HEK293T (cell line): ENCODE results near the gene NRP1.
"Not testable (repeated sequence)": the region's sequence is repeated elsewhere in the genome, so short reads cannot be mapped to it uniquely, and the experiment has no call there.

ENCODE experiments used
- CTCF ChIA-PET: fragments of 350-600 bp; formaldehyde crosslinking; extraction: SDS; loops from one replicate; lab custom pipeline; 2021; ENCODE audit warnings: antibody characterized with exemption, inconsistent platforms; lab: Yijun Ruan, JAX
- POLR2A ChIA-PET: fragments of 350-600 bp; formaldehyde crosslinking; extraction: SDS; loops from one replicate; lab custom pipeline; 2020; ENCODE audit warnings: antibody characterized with exemption, inconsistent platforms; lab: Yijun Ruan, JAX
- DNase-seq: peaks from one replicate; pipeline ENCODE4 v3.0.0; 2012; ENCODE audit warnings: mixed read lengths; ENCODE audit errors: extremely low spot score
- ARNT ChIP-seq: fragments of 450-650 bp; IDR thresholded peaks from 2 replicates; pipeline ENCODE4 v1.6.1; 2017; ENCODE audit warnings: mild to moderate bottlenecking
- BHLHE40 ChIP-seq: fragments of 450-650 bp; IDR thresholded peaks from 2 replicates; pipeline ENCODE4 v1.6.1; 2016; ENCODE audit warnings: mild to moderate bottlenecking, moderate library complexity, borderline replicate concordance
- CTBP1 ChIP-seq: fragments of 450-650 bp; IDR thresholded peaks from 2 replicates; pipeline ENCODE4 v1.6.1; 2016; ENCODE audit warnings: borderline replicate concordance
- ELF4 ChIP-seq: fragments of 450-650 bp; IDR thresholded peaks from 2 replicates; pipeline ENCODE4 v1.6.1; 2017; ENCODE audit warnings: antibody characterized with exemption
- FOXA1 ChIP-seq: fragments of 450-650 bp; IDR thresholded peaks from 2 replicates; pipeline ENCODE4 v1.6.1; 2016; ENCODE audit warnings: mild to moderate bottlenecking
- FOXK2 ChIP-seq: fragments of 450-650 bp; IDR thresholded peaks from 2 replicates; pipeline ENCODE4 v1.6.1; 2016; ENCODE audit warnings: mild to moderate bottlenecking
- FOXM1 ChIP-seq: fragments of 450-650 bp; IDR thresholded peaks from 2 replicates; pipeline ENCODE4 v1.6.1; 2017; ENCODE audit warnings: mild to moderate bottlenecking, borderline replicate concordance
- HDGF ChIP-seq: fragments of 450-650 bp; IDR thresholded peaks from 2 replicates; pipeline ENCODE4 v1.6.1; 2017; ENCODE audit warnings: antibody characterized with exemption, borderline replicate concordance
- L3MBTL2 ChIP-seq: fragments of 450-650 bp; conservative IDR thresholded peaks from 2 replicates; pipeline ENCODE4 v1.6.1; 2016; ENCODE audit warnings: mild to moderate bottlenecking
- LEF1 ChIP-seq: fragments of 450-650 bp; IDR thresholded peaks from 2 replicates; pipeline ENCODE4 v1.6.1; 2017; ENCODE audit warnings: mild to moderate bottlenecking, borderline replicate concordance
- NFRKB ChIP-seq: fragments of 450-650 bp; IDR thresholded peaks from 2 replicates; pipeline ENCODE4 v1.6.1; 2016; ENCODE audit warnings: mild to moderate bottlenecking, moderate library complexity
- SP1 ChIP-seq: fragments of 450-650 bp; IDR thresholded peaks from 2 replicates; pipeline ENCODE4 v1.6.1; 2017
- SUZ12 ChIP-seq: fragments of 450-650 bp; IDR thresholded peaks from 2 replicates; pipeline ENCODE4 v1.6.1; 2016; ENCODE audit warnings: mild to moderate bottlenecking
- TARDBP ChIP-seq: fragments of 450-650 bp; IDR thresholded peaks from 2 replicates; pipeline ENCODE4 v1.6.1; 2016
- ZNF384 ChIP-seq: fragments of 450-650 bp; IDR thresholded peaks from 2 replicates; pipeline ENCODE4 v1.6.1; 2016
- TF ChIP-seq, protein P1 (sequence below): fragments of 450-650 bp; IDR thresholded peaks from 2 replicates; pipeline ENCODE4 v1.6.1; 2016

NRP1 gene

GRCh38 chr10:33304423-33305225 lies 29.8 kb downstream of the NRP1 start:
- no peak for DNase-seq
- POLR2A ChIA-PET, result no interaction called here
- CTCF ChIA-PET, result no interaction called here
- TF ChIP-seq FOXA1 (no peak), TARDBP (no peak), BHLHE40 (no peak), NFRKB (no peak), ARNT (no peak), SUZ12 (no peak), ZNF384 (no peak), HDGF (no peak), SP1 (no peak)

GRCh38 chr10:33303988-33304387 lies 30.5 kb downstream of the NRP1 start:
- POLR2A ChIA-PET, result no interaction called here
- no peak for DNase-seq
- no peak for TF ChIP-seq ZNF384
- TF ChIP-seq SUZ12, result no peak
- no peak for TF ChIP-seq ELF4
- CTCF ChIA-PET, result interaction anchor here (1.2 kb wide), 1 partner anchor 31 kb away, joined by 3 read pairs; no protein-coding TSS in a partner anchor

GRCh38 chr10:33302208-33302829 lies 32.1 kb downstream of the NRP1 start:
- ChIA-PET POLR2A (no interaction called here), CTCF (no interaction called here)
- no peak for DNase-seq
- no peak for TF ChIP-seq ELF4
- no peak for TF ChIP-seq NFRKB
- no peak for TF ChIP-seq FOXM1
- no peak for TF ChIP-seq FOXA1
- TF ChIP-seq ZNF384, result no peak
- TF ChIP-seq, protein P1, sequence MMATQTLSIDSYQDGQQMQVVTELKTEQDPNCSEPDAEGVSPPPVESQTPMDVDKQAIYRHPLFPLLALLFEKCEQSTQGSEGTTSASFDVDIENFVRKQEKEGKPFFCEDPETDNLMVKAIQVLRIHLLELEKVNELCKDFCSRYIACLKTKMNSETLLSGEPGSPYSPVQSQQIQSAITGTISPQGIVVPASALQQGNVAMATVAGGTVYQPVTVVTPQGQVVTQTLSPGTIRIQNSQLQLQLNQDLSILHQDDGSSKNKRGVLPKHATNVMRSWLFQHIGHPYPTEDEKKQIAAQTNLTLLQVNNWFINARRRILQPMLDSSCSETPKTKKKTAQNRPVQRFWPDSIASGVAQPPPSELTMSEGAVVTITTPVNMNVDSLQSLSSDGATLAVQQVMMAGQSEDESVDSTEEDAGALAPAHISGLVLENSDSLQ, result no peak
- no peak for TF ChIP-seq BHLHE40
- no peak for TF ChIP-seq TARDBP
- TF ChIP-seq LEF1, result no peak
- no peak for TF ChIP-seq L3MBTL2
- TF ChIP-seq CTBP1, result no peak
- TF ChIP-seq SUZ12, result no peak
- no peak for TF ChIP-seq SP1
- no peak for TF ChIP-seq ARNT
- TF ChIP-seq FOXK2, result no peak

GRCh38 chr10:33301097-33301789 lies 33.2 kb downstream of the NRP1 start:
- ChIA-PET CTCF (no interaction called here), POLR2A (no interaction called here)
- no peak for DNase-seq
- TF ChIP-seq HDGF (no peak), FOXM1 (no peak), NFRKB (no peak), ZNF384 (no peak), FOXK2 (no peak), LEF1 (no peak), CTBP1 (no peak)

DNA sequence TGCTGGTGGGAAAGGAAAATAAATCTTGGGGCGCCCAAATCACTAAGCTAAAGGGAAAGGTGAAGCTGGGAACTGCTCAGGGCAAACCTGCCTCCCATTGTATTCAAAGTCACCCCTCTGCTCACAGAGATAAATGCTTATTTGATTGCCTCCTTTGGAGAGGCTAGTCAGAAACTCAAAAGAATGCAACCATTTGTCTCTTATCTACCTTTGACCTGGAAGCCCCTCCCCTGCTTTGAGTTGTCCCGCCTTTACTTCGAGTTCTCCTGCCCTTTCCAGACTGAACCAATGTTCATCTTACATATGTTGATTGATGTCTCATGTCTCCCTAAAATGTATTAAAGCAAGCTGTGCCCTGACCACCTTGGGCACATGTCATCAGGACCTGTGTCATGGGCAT lies 33.9 kb downstream of the NRP1 start:
- CTCF ChIA-PET, DNase-seq, POLR2A ChIA-PET: not testable (repeated sequence)

DNA sequence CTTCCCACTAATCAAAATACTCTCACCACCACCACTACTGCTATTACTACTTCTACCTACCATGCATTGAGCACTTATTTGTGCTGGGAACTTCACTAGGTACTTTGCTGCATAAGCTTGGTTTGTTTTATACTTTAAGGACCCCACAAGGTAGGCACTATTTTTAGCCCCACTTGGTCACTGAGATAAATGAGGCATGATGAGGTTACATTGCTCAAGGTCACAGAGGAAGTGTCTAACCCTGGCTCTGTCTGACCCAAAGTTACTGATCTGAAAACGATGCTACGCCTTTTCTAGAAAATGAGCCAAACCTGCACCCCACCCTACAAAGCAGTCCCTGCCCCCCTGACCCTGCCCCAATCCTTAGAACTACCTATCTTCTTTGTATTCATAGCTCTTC lies 35.6 kb downstream of the NRP1 start:
- CTCF ChIA-PET, result interaction anchor here (0.8 kb wide), 1 partner anchor 105 kb away, joined by 4 read pairs; no protein-coding TSS in a partner anchor
- POLR2A ChIA-PET, result no interaction called here
- no peak for TF ChIP-seq FOXK2
- TF ChIP-seq TARDBP, result no peak
- TF ChIP-seq NFRKB, result no peak
- TF ChIP-seq LEF1, result no peak
- no peak for TF ChIP-seq ELF4
- no peak for TF ChIP-seq FOXA1
- no peak for TF ChIP-seq SP1
- TF ChIP-seq FOXM1, result no peak
- TF ChIP-seq, protein P1, result no peak
- no peak for DNase-seq

DNA sequence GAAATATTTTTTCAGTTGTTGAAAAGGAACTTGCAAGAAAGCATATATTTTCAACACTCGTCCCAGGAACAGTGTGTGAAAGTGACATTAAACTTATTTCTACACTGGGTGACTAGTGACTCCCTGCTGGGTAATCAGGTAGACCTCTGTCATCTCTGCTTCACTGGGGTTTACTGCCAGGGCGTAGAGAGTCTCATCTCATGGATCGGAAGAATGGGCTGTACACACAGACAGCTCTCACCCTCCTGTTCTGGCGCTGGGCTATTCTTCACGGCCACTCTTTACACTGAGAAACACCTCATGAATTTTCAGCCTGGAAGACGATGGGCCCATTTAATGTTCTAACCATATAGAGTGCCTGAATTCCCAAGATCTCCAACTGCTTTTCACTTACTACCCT lies 36.4 kb downstream of the NRP1 start:
- CTCF ChIA-PET, result interaction anchor here (0.5 to 0.8 kb wide), 2 partner anchors 19 to 105 kb away, joined by 4 read pairs; no protein-coding TSS in a partner anchor
- POLR2A ChIA-PET, result no interaction called here
- no peak for DNase-seq
- no peak for TF ChIP-seq HDGF
